ENCODE measurements around the gene LRRC14B.

DNA sequence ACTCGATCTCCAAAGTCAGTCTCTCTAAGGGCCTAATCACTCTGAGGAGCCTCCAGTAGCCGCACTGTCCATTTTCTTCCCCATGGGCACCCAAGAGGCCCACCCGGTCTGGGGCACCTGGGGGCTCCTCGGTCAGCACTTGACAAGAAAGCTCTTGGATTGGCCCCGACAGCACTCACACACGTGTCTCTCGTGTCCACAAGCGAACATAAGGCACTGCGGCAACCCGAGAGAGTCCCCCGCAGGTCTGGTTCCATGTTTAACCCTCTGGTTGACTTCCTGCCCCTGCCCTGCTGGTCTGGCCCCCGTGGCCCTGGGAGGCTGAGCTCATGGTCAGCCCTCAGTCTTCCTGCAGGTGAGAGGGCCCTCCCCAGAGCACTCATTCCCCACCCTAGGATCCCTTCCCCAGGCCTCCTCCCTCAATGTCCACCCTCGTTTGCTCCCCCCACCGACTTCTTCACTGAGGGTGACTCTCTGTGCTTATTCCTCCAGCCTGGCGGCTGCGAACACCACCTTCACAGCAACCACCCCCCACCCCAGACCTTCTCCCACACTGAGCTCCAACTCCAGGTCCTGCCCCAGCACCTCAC lies 16.3 kb upstream of the LRRC14B start:
- TF ChIP-seq, protein P1, sequence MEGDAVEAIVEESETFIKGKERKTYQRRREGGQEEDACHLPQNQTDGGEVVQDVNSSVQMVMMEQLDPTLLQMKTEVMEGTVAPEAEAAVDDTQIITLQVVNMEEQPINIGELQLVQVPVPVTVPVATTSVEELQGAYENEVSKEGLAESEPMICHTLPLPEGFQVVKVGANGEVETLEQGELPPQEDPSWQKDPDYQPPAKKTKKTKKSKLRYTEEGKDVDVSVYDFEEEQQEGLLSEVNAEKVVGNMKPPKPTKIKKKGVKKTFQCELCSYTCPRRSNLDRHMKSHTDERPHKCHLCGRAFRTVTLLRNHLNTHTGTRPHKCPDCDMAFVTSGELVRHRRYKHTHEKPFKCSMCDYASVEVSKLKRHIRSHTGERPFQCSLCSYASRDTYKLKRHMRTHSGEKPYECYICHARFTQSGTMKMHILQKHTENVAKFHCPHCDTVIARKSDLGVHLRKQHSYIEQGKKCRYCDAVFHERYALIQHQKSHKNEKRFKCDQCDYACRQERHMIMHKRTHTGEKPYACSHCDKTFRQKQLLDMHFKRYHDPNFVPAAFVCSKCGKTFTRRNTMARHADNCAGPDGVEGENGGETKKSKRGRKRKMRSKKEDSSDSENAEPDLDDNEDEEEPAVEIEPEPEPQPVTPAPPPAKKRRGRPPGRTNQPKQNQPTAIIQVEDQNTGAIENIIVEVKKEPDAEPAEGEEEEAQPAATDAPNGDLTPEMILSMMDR (conservative IDR thresholded peaks at IDR 0.05; ENCODE audit: low read depth in 2 of 2) = no peak
- TF ChIP-seq, protein P2, sequence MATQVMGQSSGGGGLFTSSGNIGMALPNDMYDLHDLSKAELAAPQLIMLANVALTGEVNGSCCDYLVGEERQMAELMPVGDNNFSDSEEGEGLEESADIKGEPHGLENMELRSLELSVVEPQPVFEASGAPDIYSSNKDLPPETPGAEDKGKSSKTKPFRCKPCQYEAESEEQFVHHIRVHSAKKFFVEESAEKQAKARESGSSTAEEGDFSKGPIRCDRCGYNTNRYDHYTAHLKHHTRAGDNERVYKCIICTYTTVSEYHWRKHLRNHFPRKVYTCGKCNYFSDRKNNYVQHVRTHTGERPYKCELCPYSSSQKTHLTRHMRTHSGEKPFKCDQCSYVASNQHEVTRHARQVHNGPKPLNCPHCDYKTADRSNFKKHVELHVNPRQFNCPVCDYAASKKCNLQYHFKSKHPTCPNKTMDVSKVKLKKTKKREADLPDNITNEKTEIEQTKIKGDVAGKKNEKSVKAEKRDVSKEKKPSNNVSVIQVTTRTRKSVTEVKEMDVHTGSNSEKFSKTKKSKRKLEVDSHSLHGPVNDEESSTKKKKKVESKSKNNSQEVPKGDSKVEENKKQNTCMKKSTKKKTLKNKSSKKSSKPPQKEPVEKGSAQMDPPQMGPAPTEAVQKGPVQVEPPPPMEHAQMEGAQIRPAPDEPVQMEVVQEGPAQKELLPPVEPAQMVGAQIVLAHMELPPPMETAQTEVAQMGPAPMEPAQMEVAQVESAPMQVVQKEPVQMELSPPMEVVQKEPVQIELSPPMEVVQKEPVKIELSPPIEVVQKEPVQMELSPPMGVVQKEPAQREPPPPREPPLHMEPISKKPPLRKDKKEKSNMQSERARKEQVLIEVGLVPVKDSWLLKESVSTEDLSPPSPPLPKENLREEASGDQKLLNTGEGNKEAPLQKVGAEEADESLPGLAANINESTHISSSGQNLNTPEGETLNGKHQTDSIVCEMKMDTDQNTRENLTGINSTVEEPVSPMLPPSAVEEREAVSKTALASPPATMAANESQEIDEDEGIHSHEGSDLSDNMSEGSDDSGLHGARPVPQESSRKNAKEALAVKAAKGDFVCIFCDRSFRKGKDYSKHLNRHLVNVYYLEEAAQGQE (IDR thresholded peaks at IDR 0.05; ENCODE audit: unreplicated experiment) = no peak
- TF ChIP-seq POLR2AphosphoS5 (IDR thresholded peaks at IDR 0.05; ENCODE audit: low read depth) (no peak), EZH2 (IDR thresholded peaks at IDR 0.05; ENCODE audit: low read depth, unreplicated experiment) (no peak), EZH2phosphoT487 (IDR thresholded peaks at IDR 0.05; ENCODE audit: unreplicated experiment) (no peak), ZNF331 (CRISPR knock-in tag; IDR thresholded peaks at IDR 0.05; ENCODE audit: low read depth) (no peak)

Data from GM23338 (cell line).